ENCODE measurements around the gene CDV3.
"Not testable (repeated sequence)": the region's sequence is repeated elsewhere in the genome, so short reads cannot be mapped to it uniquely, and the experiment has no call there.

The CDV3 gene

GRCh38 chr3:133573629-133574194 is at the start of gene CDV3:
CDV3 (plus strand) TSS chr3:133573686; CDS start chr3:133574045, 359 bp downstream.
- DNase-seq (ENCODE audit: low spot score): no peak

GRCh38 chr3:133523758-133524157 is 49.7 kb upstream of the CDV3 start:
- not testable (repeated sequence) for DNase-seq (ENCODE audit: low spot score)

GRCh38 chr3:133525435-133525834 is 48.1 kb upstream of the CDV3 start:
- DNase-seq (ENCODE audit: low spot score): peak; percentile 38

GRCh38 chr3:133527081-133527715 is 46.3 kb upstream of the CDV3 start:
- DNase-seq (ENCODE audit: low spot score): no peak

GRCh38 chr3:133529809-133530208 is 43.7 kb upstream of the CDV3 start:
- DNase-seq (ENCODE audit: low spot score): no peak

GRCh38 chr3:133531981-133532380 is 41.5 kb upstream of the CDV3 start:
- no peak for DNase-seq (ENCODE audit: low spot score)

- DNase-seq (ENCODE audit: low spot score): no peak
Observed at GRCh38 chr3:133532951-133533350, 40.5 kb upstream of the CDV3 start.

- DNase-seq (ENCODE audit: low spot score): no peak
Observed at GRCh38 chr3:133535971-133536881, 37.3 kb upstream of the CDV3 start.

- DNase-seq (ENCODE audit: low spot score): not testable (repeated sequence)
Observed at GRCh38 chr3:133537131-133537530, 36.4 kb upstream of the CDV3 start.

- no peak for DNase-seq (ENCODE audit: low spot score)
Observed at GRCh38 chr3:133538154-133538553, 35.3 kb upstream of the CDV3 start.

- no peak for DNase-seq (ENCODE audit: low spot score)
Observed at GRCh38 chr3:133540896-133541674, 32.4 kb upstream of the CDV3 start.

- no peak for DNase-seq (ENCODE audit: low spot score)
Observed at GRCh38 chr3:133542871-133543270, 30.6 kb upstream of the CDV3 start.

GRCh38 chr3:133544983-133545382 is 28.5 kb upstream of the CDV3 start:
- DNase-seq (ENCODE audit: low spot score): not testable (repeated sequence)

- DNase-seq (ENCODE audit: low spot score): no peak
Observed at GRCh38 chr3:133547432-133548041, 25.9 kb upstream of the CDV3 start.

- no peak for DNase-seq (ENCODE audit: low spot score)
Observed at GRCh38 chr3:133548090-133548489, 25.4 kb upstream of the CDV3 start.

- no peak for DNase-seq (ENCODE audit: low spot score)
Observed at GRCh38 chr3:133549565-133549964, 23.9 kb upstream of the CDV3 start.

- DNase-seq (ENCODE audit: low spot score): not testable (repeated sequence)
Observed at GRCh38 chr3:133551589-133551988, 21.9 kb upstream of the CDV3 start.

GRCh38 chr3:133561679-133562078 is 11.8 kb upstream of the CDV3 start:
- no peak for DNase-seq (ENCODE audit: low spot score)

GRCh38 chr3:133562376-133562775 is 11.1 kb upstream of the CDV3 start:
- no peak for DNase-seq (ENCODE audit: low spot score)

GRCh38 chr3:133563186-133563591 is 10.3 kb upstream of the CDV3 start:
- no peak for DNase-seq (ENCODE audit: low spot score)

GRCh38 chr3:133563816-133564215 is 9.7 kb upstream of the CDV3 start:
- DNase-seq (ENCODE audit: low spot score): no peak

All from NAMALWA (cell line).